GM12864 (cell line): Measurements from ENCODE around the gene RNF149.

Experiments
- DNase-seq: peaks from one replicate; pipeline ENCODE4 v3.0.0-alpha.2; 2011; ENCODE audit warnings: low read depth
- H3K4me3 ChIP-seq: 2 replicates; pipeline ENCODE4 v1.5.1; 2011; ENCODE audit warnings: mild to moderate bottlenecking, low read depth, low read length, control low read depth
- TF ChIP-seq, protein P1 (sequence below): IDR thresholded peaks from 2 replicates; pipeline ENCODE4 v1.5.1; 2011; ENCODE audit warnings: low read depth, mild to moderate bottlenecking, moderate library complexity, low read length, control low read depth, inconsistent platforms; ENCODE audit errors: missing control alignments

Gene RNF149

DNA sequence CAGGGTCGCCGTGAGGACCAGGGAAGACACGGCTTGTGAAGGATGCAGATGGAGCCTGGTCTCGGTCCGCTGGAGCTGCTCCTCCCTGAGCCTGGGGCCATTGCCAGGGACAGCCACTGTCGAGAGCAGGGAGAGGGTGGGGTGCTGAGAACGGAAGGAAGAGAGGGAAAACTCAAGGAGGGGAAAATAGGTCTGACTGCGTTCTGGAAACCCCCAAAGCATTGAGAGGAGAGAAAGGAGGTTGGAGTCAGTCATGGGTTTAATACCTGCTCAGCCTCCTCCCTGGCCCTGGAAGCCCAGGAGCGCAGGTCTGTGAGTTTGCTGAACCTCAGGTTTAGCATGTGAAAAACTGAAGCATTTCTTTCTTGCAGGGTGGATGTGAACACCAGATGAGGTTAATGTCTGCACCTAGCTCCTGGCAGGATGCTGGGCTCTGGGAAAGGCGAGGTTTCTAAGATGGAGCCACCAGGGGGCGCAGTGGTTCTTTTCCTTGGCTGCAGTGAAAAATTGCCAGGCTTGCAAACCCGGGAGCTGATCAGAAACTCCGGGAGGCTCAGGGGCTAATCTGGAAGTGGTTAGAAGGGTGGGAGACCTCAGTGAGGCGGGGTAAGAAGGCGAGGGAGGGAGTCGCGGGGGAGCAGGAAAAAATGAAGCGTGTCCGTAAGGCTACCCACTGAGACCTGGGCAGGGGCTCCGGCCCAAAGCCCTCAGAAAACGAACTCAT lies 33.6 kb upstream of the RNF149 start:
- TF ChIP-seq, protein P1, sequence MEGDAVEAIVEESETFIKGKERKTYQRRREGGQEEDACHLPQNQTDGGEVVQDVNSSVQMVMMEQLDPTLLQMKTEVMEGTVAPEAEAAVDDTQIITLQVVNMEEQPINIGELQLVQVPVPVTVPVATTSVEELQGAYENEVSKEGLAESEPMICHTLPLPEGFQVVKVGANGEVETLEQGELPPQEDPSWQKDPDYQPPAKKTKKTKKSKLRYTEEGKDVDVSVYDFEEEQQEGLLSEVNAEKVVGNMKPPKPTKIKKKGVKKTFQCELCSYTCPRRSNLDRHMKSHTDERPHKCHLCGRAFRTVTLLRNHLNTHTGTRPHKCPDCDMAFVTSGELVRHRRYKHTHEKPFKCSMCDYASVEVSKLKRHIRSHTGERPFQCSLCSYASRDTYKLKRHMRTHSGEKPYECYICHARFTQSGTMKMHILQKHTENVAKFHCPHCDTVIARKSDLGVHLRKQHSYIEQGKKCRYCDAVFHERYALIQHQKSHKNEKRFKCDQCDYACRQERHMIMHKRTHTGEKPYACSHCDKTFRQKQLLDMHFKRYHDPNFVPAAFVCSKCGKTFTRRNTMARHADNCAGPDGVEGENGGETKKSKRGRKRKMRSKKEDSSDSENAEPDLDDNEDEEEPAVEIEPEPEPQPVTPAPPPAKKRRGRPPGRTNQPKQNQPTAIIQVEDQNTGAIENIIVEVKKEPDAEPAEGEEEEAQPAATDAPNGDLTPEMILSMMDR: peak; percentile 87
- no peak overlapping the region for H3K4me3 ChIP-seq
- no peak for DNase-seq

DNA sequence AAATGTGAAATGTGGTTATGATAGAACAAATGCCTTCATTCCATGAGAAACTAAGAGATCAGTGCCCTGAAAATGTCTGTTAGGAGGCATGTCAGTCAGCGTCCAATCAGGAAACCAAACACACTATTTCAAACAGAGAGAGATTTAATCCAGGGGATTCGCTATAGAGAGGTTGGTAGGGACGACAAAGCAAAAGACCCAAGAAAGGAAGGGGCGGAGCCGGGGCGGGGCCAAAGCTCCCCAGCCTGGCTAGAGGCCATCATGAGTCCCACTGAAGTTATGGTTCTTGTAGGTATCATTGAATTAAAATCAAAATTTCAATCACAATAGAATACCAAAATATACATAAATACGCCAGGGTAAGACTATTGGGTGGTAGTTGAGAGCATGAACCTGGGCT lies 32.9 kb upstream of the RNF149 start:
- TF ChIP-seq, protein P1: no peak
- DNase-seq: no peak
- H3K4me3 ChIP-seq: no peak overlapping the region

DNA sequence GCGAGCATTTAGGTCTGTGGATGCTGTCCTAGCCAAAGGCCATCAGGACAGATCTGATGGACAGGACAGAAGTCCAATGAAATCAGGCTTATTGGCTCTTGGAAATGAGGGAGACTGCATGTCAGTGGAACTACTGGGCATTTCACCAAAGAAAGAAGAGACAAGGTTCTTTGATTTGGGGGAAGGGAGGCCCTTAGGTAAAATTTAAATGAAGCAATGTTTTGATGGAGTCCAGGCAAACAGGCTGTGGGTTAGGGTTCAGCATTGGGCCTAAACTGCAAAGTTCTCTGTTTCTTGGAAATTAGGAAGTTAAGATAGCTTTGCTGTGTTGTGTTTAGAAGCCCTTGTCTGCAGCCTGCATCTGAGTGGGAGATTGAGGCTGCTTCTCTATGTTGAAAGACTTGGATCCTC lies 31.6 kb upstream of the RNF149 start:
- H3K4me3 ChIP-seq: no peak overlapping the region
- no peak for DNase-seq
- TF ChIP-seq, protein P1: no peak

DNA sequence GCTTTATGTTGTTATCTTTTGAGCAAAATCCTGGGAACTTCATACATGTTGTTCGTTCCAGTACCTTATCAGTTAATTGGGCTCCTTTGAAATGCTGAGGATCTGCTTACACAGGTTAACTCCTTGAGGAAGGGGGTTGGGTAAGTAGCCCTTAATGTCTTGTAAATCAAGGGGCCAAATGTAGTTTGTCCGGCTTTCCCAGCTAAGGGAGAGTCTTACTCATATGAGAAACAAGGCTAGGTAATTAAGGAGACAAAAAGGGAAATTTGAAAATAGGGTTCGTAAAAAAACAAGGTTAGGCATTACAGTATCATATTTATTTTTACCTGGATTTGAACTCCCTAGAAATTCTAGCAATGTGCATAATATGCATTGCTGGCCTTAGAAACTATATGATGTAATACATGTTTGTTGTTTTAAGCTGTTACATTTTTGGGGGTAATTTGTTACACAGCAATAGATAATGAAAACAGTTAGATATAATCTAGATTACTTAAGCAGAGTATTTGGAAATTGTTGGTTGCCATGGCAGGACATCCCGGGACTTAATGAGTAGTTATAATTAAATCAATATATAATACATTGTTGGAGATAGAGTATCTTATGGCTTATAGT lies 30.9 kb upstream of the RNF149 start:
- no peak overlapping the region for H3K4me3 ChIP-seq
- TF ChIP-seq, protein P1: no peak
- no peak for DNase-seq

DNA sequence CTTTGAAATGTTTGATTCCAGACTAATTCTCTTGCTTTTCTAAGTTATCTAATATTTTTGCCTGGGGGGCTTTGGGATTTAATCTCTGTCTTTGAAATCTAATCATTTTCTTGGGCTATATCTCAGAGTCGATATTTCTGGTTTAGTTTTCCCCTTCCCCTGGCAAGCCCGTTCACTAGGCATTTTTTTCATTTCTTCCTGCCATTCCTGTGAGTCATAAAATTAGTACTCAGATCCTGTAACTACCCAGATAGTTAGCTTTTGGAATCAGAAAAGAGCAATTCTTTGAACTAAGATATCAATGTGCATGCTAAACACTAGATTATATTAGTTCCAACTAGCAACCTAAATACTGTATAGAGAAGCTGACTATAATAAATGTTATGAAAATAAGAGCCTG lies 29.4 kb upstream of the RNF149 start:
- H3K4me3 ChIP-seq: no peak overlapping the region
- TF ChIP-seq, protein P1: no peak
- DNase-seq: no peak

DNA sequence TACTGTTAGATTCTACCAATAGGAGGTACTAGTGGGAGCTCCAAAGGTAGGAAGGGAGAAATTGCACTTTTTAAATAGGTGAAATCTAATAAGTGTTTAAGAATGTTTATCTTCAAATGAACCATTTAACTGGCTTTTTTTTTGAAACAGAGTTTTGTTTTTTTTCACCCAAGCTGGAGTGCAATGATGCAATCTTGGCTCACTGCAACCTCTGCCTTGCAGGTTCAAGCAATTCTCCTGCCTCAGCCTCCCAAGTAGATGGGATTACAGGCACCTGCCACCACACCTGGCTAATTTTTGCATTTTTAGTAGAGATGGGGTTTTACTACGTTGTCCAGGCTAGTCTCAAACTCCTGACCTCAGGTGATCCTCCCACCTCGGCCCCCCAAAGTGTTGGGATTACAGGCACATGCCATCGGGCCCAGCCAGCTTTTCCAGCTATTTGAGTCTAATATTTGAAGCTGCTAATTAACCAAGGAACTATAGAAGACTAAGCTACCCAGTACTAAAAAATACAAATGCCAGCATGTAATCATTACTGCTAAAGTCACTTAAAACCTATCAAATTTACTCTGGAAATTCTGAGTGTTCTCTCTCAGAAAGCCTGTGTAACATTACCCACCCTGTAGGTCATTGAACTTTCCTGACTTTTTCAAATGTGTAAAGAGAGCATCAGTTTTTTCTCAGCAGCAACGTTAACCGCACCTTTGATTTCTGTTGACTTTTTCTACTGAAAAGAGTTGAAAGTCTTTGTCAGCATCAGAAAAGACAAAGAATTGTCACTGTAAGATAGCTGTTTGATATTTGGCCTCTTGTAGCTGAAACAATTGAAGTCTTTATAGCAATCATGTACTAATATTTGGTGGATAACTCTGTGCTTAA lies 24.6 kb upstream of the RNF149 start:
- H3K4me3 ChIP-seq: no peak overlapping the region
- TF ChIP-seq, protein P1: no peak
- no peak for DNase-seq
